SK-N-SH treated with all-trans-retinoic acid at 6 μM for 48 hours (cell line): ENCODE measurements around the gene BLM.

Experiments
- ATAC-seq: fragments of 200-7000 bp; cut with Tn5 transposase; 3 replicates; pipeline ENCODE4 v1.9.1; 2020; ENCODE audit warnings: mild to moderate bottlenecking, moderate library complexity
- ARNTL ChIP-seq: fragments of 450-650 bp; formaldehyde crosslinking; IDR thresholded peaks from 2 replicates; pipeline ENCODE4 v1.5.0; 2020; ENCODE audit warnings: low read depth, mild to moderate bottlenecking, moderate library complexity, borderline replicate concordance
- BACH2 ChIP-seq: fragments of 250-450 bp; sonication (Bioruptor Pico); IDR thresholded peaks from 2 replicates; pipeline ENCODE4 v1.9.0; 2021; ENCODE audit warnings: mild to moderate bottlenecking, borderline replicate concordance
- CSDC2 ChIP-seq: fragments of 250-450 bp; sonication (Bioruptor Pico); IDR thresholded peaks from 2 replicates; pipeline ENCODE4 v1.5.0; 2020; ENCODE audit warnings: mild to moderate bottlenecking, moderate library complexity
- ESRRG ChIP-seq: fragments of 250-450 bp; sonication (Bioruptor Pico); IDR thresholded peaks from 2 replicates; pipeline ENCODE4 v1.6.1; 2021; ENCODE audit warnings: mild to moderate bottlenecking
- OSR1 ChIP-seq: fragments of 250-450 bp; sonication (Bioruptor Pico); IDR thresholded peaks from 2 replicates; pipeline ENCODE4 v1.8.0; 2022; ENCODE audit warnings: moderate library complexity, mild to moderate bottlenecking, inconsistent platforms
- PPARA ChIP-seq: fragments of 250-450 bp; sonication (Bioruptor Pico); IDR thresholded peaks from 2 replicates; pipeline ENCODE4 v1.5.0; 2020; ENCODE audit warnings: mild to moderate bottlenecking, borderline replicate concordance
- SNAI2 ChIP-seq: fragments of 250-450 bp; sonication (Bioruptor Pico); IDR thresholded peaks from 2 replicates; pipeline ENCODE4 v1.5.0; 2020; ENCODE audit warnings: mild to moderate bottlenecking, moderate library complexity
- TOX ChIP-seq: fragments of 250-450 bp; sonication (Bioruptor Pico); IDR thresholded peaks from 2 replicates; pipeline ENCODE4 v1.8.0; 2021; ENCODE audit warnings: mild to moderate bottlenecking, moderate library complexity, borderline replicate concordance
- ZC3H10 ChIP-seq: fragments of 250-450 bp; sonication (Bioruptor Pico); IDR thresholded peaks from 2 replicates; pipeline ENCODE4 v1.5.1; 2021; ENCODE audit warnings: mild to moderate bottlenecking, moderate library complexity
- ZFP3 ChIP-seq: fragments of 250-450 bp; sonication (Bioruptor Pico); IDR thresholded peaks from 2 replicates; pipeline ENCODE4 v1.5.0; 2020; ENCODE audit warnings: mild to moderate bottlenecking, moderate library complexity
- ZFP30 ChIP-seq: fragments of 450-650 bp; formaldehyde crosslinking; IDR thresholded peaks from 2 replicates; pipeline ENCODE4 v1.5.0; 2022; ENCODE audit warnings: mild to moderate bottlenecking, moderate library complexity
- ZNF565 ChIP-seq: fragments of 450-650 bp; formaldehyde crosslinking; conservative IDR thresholded peaks from 2 replicates; pipeline ENCODE4 v1.5.0; 2020; ENCODE audit warnings: low read depth, mild to moderate bottlenecking, moderate library complexity
- ZNF70 ChIP-seq: fragments of 450-650 bp; formaldehyde crosslinking; IDR thresholded peaks from 2 replicates; pipeline ENCODE4 v1.5.0; 2020; ENCODE audit warnings: mild to moderate bottlenecking, moderate library complexity
- TF ChIP-seq, protein P1 (sequence below): fragments of 250-450 bp; sonication (Bioruptor Pico); IDR thresholded peaks from 2 replicates; pipeline ENCODE4 v1.5.1; 2021; ENCODE audit warnings: mild to moderate bottlenecking, moderate library complexity
- TF ChIP-seq, protein P2 (sequence below): fragments of 250-450 bp; sonication (Bioruptor Pico); IDR thresholded peaks from 2 replicates; pipeline ENCODE4 v1.5.1; 2020; ENCODE audit warnings: low read depth, mild to moderate bottlenecking, moderate library complexity
- TF ChIP-seq, protein P3 (sequence below): fragments of 250-450 bp; sonication (Bioruptor Pico); IDR thresholded peaks from 2 replicates; pipeline ENCODE4 v1.8.0; 2021; ENCODE audit warnings: low read depth, mild to moderate bottlenecking, moderate library complexity, borderline replicate concordance
- TF ChIP-seq, protein P4 (sequence below): fragments of 250-450 bp; sonication (Bioruptor Pico); IDR thresholded peaks from 2 replicates; pipeline ENCODE4 v1.5.0; 2020; ENCODE audit warnings: mild to moderate bottlenecking, moderate library complexity

Gene BLM

DNA sequence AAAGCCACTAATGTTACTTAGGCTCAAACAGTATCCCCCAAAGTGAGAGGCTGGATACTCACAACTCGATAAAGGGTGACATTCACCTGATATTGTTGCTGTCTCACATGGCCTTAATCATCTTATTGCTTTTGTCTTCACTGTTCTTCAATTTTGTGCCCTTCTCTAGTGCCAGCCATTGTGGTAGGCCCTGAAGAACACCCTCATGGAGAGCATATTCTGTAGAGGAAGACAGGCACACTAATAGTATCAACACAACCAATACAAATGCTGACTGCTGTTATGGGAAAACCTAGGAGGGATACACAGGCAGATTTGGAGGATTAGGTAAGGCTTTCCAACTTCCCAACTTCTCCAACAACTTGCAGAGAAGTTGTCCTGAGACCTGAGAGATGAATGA lies 4.1 kb upstream of the BLM start:
- no peak for ATAC-seq
- no peak for TF ChIP-seq SNAI2 (CRISPR knock-in tag)
- TF ChIP-seq ZFP30 (CRISPR knock-in tag): no peak
- TF ChIP-seq, protein P1, sequence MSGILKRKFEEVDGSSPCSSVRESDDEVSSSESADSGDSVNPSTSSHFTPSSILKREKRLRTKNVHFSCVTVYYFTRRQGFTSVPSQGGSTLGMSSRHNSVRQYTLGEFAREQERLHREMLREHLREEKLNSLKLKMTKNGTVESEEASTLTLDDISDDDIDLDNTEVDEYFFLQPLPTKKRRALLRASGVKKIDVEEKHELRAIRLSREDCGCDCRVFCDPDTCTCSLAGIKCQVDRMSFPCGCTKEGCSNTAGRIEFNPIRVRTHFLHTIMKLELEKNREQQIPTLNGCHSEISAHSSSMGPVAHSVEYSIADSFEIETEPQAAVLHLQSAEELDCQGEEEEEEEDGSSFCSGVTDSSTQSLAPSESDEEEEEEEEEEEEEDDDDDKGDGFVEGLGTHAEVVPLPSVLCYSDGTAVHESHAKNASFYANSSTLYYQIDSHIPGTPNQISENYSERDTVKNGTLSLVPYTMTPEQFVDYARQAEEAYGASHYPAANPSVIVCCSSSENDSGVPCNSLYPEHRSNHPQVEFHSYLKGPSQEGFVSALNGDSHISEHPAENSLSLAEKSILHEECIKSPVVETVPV (CRISPR knock-in tag): no peak
- no peak for TF ChIP-seq OSR1 (CRISPR knock-in tag)
- no peak for TF ChIP-seq CSDC2 (CRISPR knock-in tag)
- TF ChIP-seq TOX (CRISPR knock-in tag): no peak
- no peak for TF ChIP-seq ZNF565 (CRISPR knock-in tag)
- TF ChIP-seq, protein P2, sequence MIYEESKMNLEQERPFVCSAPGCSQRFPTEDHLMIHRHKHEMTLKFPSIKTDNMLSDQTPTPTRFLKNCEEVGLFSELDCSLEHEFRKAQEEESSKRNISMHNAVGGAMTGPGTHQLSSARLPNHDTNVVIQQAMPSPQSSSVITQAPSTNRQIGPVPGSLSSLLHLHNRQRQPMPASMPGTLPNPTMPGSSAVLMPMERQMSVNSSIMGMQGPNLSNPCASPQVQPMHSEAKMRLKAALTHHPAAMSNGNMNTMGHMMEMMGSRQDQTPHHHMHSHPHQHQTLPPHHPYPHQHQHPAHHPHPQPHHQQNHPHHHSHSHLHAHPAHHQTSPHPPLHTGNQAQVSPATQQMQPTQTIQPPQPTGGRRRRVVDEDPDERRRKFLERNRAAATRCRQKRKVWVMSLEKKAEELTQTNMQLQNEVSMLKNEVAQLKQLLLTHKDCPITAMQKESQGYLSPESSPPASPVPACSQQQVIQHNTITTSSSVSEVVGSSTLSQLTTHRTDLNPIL (CRISPR knock-in tag): no peak
- no peak for TF ChIP-seq ZC3H10

DNA sequence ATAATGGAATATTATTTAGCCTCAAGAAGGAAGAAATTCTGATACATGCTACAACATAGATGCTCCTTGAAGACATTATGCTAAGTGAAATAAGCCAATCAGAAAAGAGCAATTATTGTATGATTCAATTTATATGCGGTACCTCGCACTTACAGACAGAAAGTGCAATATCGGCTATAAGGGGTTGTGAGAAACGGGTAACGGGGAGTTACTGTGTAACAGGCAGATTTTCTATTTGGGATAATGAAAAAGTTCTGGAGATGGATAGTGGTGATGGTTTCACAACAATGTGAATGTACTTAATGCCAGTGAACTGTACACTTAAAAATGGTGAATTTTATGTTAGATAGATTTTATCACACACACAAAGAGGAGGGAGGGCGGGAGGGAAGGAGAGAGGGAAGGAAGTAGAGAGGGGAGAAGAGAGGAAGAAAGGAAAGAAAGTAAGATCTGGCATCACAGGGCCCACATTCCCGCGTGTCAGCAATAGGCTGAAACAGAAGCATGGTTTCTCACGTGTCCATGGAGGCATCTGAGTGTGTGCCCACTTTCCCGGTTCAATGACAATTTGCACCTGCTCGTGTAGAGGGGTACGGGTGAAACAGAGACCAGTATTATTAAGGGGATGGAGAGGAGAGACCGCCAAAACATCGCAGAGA lies 700 bp upstream of the BLM start:
- TF ChIP-seq BACH2 (CRISPR knock-in tag) (no peak), ZFP3 (CRISPR knock-in tag) (no peak), SNAI2 (CRISPR knock-in tag) (no peak)
- TF ChIP-seq, protein P1 (CRISPR knock-in tag): no peak
- TF ChIP-seq, protein P3, sequence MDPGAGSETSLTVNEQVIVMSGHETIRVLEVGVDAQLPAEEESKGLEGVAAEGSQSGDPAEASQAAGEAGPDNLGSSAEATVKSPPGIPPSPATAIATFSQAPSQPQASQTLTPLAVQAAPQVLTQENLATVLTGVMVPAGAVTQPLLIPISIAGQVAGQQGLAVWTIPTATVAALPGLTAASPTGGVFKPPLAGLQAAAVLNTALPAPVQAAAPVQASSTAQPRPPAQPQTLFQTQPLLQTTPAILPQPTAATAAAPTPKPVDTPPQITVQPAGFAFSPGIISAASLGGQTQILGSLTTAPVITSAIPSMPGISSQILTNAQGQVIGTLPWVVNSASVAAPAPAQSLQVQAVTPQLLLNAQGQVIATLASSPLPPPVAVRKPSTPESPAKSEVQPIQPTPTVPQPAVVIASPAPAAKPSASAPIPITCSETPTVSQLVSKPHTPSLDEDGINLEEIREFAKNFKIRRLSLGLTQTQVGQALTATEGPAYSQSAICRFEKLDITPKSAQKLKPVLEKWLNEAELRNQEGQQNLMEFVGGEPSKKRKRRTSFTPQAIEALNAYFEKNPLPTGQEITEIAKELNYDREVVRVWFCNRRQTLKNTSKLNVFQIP (CRISPR knock-in tag): no peak
- no peak for ATAC-seq

DNA sequence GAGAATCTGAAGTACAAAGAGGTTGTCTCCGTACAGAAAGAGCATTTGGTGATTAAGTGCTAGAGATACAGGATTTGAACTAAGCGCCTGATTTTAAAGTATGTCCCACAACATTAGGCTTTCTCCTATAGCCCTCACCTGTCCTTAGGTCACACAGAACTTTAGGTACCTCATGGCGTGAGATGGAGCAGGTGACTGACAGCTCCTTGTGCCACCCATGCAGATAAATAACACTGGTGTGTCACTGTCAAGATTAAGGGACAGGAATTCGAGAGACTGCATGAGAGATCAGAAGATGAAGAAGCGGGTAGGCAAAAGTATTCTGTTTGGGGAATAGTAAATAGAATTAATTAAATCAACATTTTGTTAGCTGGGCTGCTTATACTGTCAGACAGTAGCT lies 1.1 kb downstream of the BLM start:
- TF ChIP-seq, protein P2 (CRISPR knock-in tag): no peak
- no peak for TF ChIP-seq ARNTL (CRISPR knock-in tag)
- TF ChIP-seq, protein P4, sequence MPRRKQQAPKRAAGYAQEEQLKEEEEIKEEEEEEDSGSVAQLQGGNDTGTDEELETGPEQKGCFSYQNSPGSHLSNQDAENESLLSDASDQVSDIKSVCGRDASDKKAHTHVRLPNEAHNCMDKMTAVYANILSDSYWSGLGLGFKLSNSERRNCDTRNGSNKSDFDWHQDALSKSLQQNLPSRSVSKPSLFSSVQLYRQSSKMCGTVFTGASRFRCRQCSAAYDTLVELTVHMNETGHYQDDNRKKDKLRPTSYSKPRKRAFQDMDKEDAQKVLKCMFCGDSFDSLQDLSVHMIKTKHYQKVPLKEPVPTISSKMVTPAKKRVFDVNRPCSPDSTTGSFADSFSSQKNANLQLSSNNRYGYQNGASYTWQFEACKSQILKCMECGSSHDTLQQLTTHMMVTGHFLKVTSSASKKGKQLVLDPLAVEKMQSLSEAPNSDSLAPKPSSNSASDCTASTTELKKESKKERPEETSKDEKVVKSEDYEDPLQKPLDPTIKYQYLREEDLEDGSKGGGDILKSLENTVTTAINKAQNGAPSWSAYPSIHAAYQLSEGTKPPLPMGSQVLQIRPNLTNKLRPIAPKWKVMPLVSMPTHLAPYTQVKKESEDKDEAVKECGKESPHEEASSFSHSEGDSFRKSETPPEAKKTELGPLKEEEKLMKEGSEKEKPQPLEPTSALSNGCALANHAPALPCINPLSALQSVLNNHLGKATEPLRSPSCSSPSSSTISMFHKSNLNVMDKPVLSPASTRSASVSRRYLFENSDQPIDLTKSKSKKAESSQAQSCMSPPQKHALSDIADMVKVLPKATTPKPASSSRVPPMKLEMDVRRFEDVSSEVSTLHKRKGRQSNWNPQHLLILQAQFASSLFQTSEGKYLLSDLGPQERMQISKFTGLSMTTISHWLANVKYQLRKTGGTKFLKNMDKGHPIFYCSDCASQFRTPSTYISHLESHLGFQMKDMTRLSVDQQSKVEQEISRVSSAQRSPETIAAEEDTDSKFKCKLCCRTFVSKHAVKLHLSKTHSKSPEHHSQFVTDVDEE (CRISPR knock-in tag): no peak
- no peak for TF ChIP-seq CSDC2 (CRISPR knock-in tag)
- no peak for TF ChIP-seq ZFP3 (CRISPR knock-in tag)
- TF ChIP-seq PPARA (CRISPR knock-in tag): no peak
- no peak for TF ChIP-seq ZC3H10
- TF ChIP-seq ZNF70 (CRISPR knock-in tag): no peak
- TF ChIP-seq, all 23 proteins: peak for 0
- no peak for ATAC-seq

DNA sequence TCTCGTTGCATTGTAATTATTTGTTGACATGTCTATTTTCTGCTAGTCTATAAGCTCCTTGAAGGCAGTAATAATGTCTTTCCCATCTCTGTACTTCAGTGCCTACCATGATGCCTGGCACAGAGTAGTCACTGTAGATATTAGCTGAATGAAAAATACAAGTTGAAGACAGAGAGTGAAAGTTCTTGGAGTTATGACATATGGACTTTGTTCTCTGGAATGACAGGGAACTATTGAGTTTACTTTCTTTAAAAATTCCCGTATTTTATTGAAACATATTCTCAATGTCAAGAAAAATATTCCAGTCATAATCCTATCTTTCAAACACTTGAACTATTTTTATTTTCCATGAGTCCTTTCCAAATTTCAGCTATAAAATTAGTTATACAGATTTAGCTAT lies 3.0 kb downstream of the BLM start:
- no peak for ATAC-seq
- TF ChIP-seq ESRRG (CRISPR knock-in tag) (no peak), OSR1 (CRISPR knock-in tag) (no peak), ARNTL (CRISPR knock-in tag) (no peak)
